SKM-1 (cell line): ENCODE measurements around the gene WSCD2.

ENCODE experiments used
- DNase-seq: peaks from one replicate; lab custom pipeline; 2025; ENCODE audit not compliant: unreplicated experiment; lab: John Stamatoyannopoulos, UW

WSCD2 gene

GRCh38 chr12:108126212-108126611 is 2.9 kb upstream of the WSCD2 start:
- DNase-seq, result no peak

- DNase-seq, result no peak
These were observed 2.0 kb upstream of the WSCD2 start for GRCh38 chr12:108126990-108127501.

- DNase-seq, result no peak
These were observed 1.4 kb upstream of the WSCD2 start for GRCh38 chr12:108127654-108128053.

GRCh38 chr12:108128221-108129016 is 669 bp upstream of the WSCD2 start:
- no peak for DNase-seq

GRCh38 chr12:108131035-108131434 is 1.9 kb downstream of the WSCD2 start:
- DNase-seq, result no peak

GRCh38 chr12:108131657-108132126 is 2.6 kb downstream of the WSCD2 start:
- DNase-seq, result no peak

- no peak for DNase-seq
These were observed 4.4 kb downstream of the WSCD2 start for GRCh38 chr12:108133482-108133881.

GRCh38 chr12:108134744-108135143 is 5.7 kb downstream of the WSCD2 start:
- DNase-seq, result no peak

- DNase-seq, result no peak
These were observed 6.5 kb downstream of the WSCD2 start for GRCh38 chr12:108135627-108136026.

- no peak for DNase-seq
These were observed 7.6 kb downstream of the WSCD2 start for GRCh38 chr12:108136697-108137096.

- DNase-seq, result no peak
These were observed 10.4 kb downstream of the WSCD2 start for GRCh38 chr12:108139454-108139853.

GRCh38 chr12:108140501-108140900 is 11.4 kb downstream of the WSCD2 start:
- no peak for DNase-seq

GRCh38 chr12:108141600-108142130 is 12.6 kb downstream of the WSCD2 start:
- DNase-seq, result no peak

GRCh38 chr12:108143144-108143543 is 14.1 kb downstream of the WSCD2 start:
- no peak for DNase-seq

- DNase-seq, result no peak
These were observed 15.0 kb downstream of the WSCD2 start for GRCh38 chr12:108144080-108144479.

GRCh38 chr12:108145011-108145410 is 15.9 kb downstream of the WSCD2 start:
- no peak for DNase-seq

- DNase-seq, result no peak
These were observed 17.2 kb downstream of the WSCD2 start for GRCh38 chr12:108146035-108146893.

- no peak for DNase-seq
These were observed 18.2 kb downstream of the WSCD2 start for GRCh38 chr12:108147279-108147678.

- no peak for DNase-seq
These were observed 19.5 kb downstream of the WSCD2 start for GRCh38 chr12:108148521-108149074.

GRCh38 chr12:108150436-108150835 is 21.3 kb downstream of the WSCD2 start:
- DNase-seq, result no peak

GRCh38 chr12:108151533-108152169 is 22.6 kb downstream of the WSCD2 start:
- no peak for DNase-seq
